ENCODE data around the gene ZBTB7C. TPM values are rescaled to one million over a fixed set of nuclear protein-coding genes. Genes with fewer than 3 reads are reported as not detected.

ZBTB7C gene
- total RNA-seq, 3 donors from 2014 or later (not counting 1 experiment from before 2014, with no cell fraction given) = 0.07 TPM; not detected in 2

GRCh38 chr18:48300463-48300961, 108.7 kb downstream of the ZBTB7C start:
- H3K27me3 ChIP-seq (ENCODE audit: control insufficient read depth, insufficient read depth, low read length) = no peaks in the 10 kb centered on the region
- no peak overlapping the region for H3K27ac ChIP-seq (ENCODE audit: low read length)
- 44% methylated on average over 6 of the region's 6 CpGs for whole genome bisulfite sequencing (ENCODE audit: insufficient coverage)
- intact Hi-C loops (cut with micrococcal nuclease) = no loop called here
- DNase-seq (no peak), ATAC-seq (no peak)
- TF ChIP-seq CTCF (IDR thresholded peaks at IDR 0.05) = no peak
- no peaks in the 10 kb centered on the region for H3K4me1 ChIP-seq (ENCODE audit: control insufficient read depth, insufficient read depth, low read length)
- Mint-ChIP-seq H3K9me3 (no peaks in the 10 kb centered on the region), H3K27me3 (ENCODE audit: low read depth in 2 of 2) (peaks cover 0 to 6% of the 10 kb centered on the region in 2 donors), H3K4me3 (no peak overlapping the region), H3K27ac (peak overlapping the region in 1 of 2 donors; percentile 15), H3K4me1 (peaks cover 5 to 13% of the 10 kb centered on the region in 2 donors), H3K36me3 (no peaks in the 10 kb centered on the region)
- H3K36me3 ChIP-seq (ENCODE audit: control insufficient read depth, insufficient read depth, low read length) = no peaks in the 10 kb centered on the region
- no peak overlapping the region for H3K4me3 ChIP-seq (ENCODE audit: low read length)
- no peaks in the 10 kb centered on the region for H3K9me3 ChIP-seq (ENCODE audit: control insufficient read depth, insufficient read depth, low read length)

- Histone ChIP-seq H3K4me3 (ENCODE audit: low read length) (no peak overlapping the region), H3K9me3 (ENCODE audit: control insufficient read depth, insufficient read depth, low read length) (no peaks in the 10 kb centered on the region), H3K4me1 (ENCODE audit: control insufficient read depth, insufficient read depth, low read length) (no peaks in the 10 kb centered on the region), H3K27ac (ENCODE audit: low read length) (no peak overlapping the region), H3K36me3 (ENCODE audit: control insufficient read depth, insufficient read depth, low read length) (no peaks in the 10 kb centered on the region), H3K27me3 (ENCODE audit: control insufficient read depth, insufficient read depth, low read length) (no peaks in the 10 kb centered on the region)
- H3K36me3 Mint-ChIP-seq = no peaks in the 10 kb centered on the region
- TF ChIP-seq CTCF (IDR thresholded peaks at IDR 0.05) = no peak
- no peaks in the 10 kb centered on the region for H3K9me3 Mint-ChIP-seq
- peaks cover 0 to 6% of the 10 kb centered on the region in 2 donors for H3K27me3 Mint-ChIP-seq (ENCODE audit: low read depth in 2 of 2)
- DNase-seq (no peak), ATAC-seq (no peak)
- WGBS (ENCODE audit: insufficient coverage) = 93% methylated on average over 3 of the region's 4 CpGs
- no peak overlapping the region for H3K4me3 Mint-ChIP-seq
- intact Hi-C loops (cut with micrococcal nuclease) = no loop called here
- H3K4me1 Mint-ChIP-seq = peaks cover 5 to 13% of the 10 kb centered on the region in 2 donors
- no peak overlapping the region for H3K27ac Mint-ChIP-seq
Observed at GRCh38 chr18:48297139-48297538, 112.0 kb downstream of the ZBTB7C start.

DNA sequence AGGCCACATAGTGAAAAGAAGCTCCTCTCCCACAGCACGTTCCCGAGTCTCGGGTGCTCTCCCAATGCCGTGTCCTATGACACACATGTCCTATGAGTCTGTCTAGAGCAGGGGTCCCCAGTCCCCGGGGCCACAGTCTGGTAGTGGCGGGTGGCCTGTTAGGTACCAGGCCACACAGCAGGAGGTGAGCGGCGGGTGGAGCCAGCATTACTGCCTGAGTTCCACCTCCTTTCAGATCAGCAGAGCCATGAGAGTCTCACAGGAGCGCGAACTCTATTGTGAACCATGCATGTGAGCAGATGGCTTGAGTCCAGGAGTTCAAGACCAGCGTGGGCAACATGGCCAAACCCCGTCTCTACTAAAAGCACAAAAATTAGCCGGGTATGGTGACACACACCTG, 112.6 kb downstream of the ZBTB7C start:
- Mint-ChIP-seq H3K27me3 (ENCODE audit: low read depth in 2 of 2) (peaks cover 0 to 6% of the 10 kb centered on the region in 2 donors), H3K27ac (no peak overlapping the region), H3K36me3 (no peaks in the 10 kb centered on the region), H3K4me3 (no peak overlapping the region), H3K9me3 (no peaks in the 10 kb centered on the region), H3K4me1 (peaks cover 5 to 13% of the 10 kb centered on the region in 2 donors)
- Histone ChIP-seq H3K27ac (ENCODE audit: low read length) (no peak overlapping the region), H3K4me1 (ENCODE audit: control insufficient read depth, insufficient read depth, low read length) (no peaks in the 10 kb centered on the region), H3K4me3 (ENCODE audit: low read length) (no peak overlapping the region), H3K27me3 (ENCODE audit: control insufficient read depth, insufficient read depth, low read length) (no peaks in the 10 kb centered on the region), H3K36me3 (ENCODE audit: control insufficient read depth, insufficient read depth, low read length) (no peaks in the 10 kb centered on the region), H3K9me3 (ENCODE audit: control insufficient read depth, insufficient read depth, low read length) (no peaks in the 10 kb centered on the region)
- WGBS (ENCODE audit: insufficient coverage) = 89% methylated on average over 13 of the region's 13 CpGs
- TF ChIP-seq CTCF (IDR thresholded peaks at IDR 0.05) = no peak
- intact Hi-C loops (cut with micrococcal nuclease) = no loop called here
- no peak for ATAC-seq
- no peak for DNase-seq
